Adrenal gland (tissue), 5 donors: ENCODE data around the gene GOLPH3.

Source experiments
- POLR2A ChIP-seq, 2 donors: fragments of 450-650 bp; IDR thresholded peaks; one replicate each; pipeline ENCODE4 v1.6.1; 2017; ENCODE audit warnings: antibody characterized with exemption in 2 of 2, mild to moderate bottlenecking in 2 of 2, moderate library complexity in 1 of 2
- TF ChIP-seq, protein P1 (sequence below), 6 experiments: fragments of 450-650 bp in 4 of 6; fragments of 200-600 bp in 2 of 6; sonication (generic) in 1 of 6; IDR thresholded peaks; 1 replicate in 5 of 6; 2 replicates in 1 of 6; pipeline versions ENCODE4 v1.5.1 to v1.8.0; 2016 to 2021; ENCODE audit warnings: antibody characterized with exemption in 6 of 6, mild to moderate bottlenecking in 2 of 6, moderate library complexity in 1 of 6
- donor health status: DM: no; HTN: no; CAD: no.

DNA sequence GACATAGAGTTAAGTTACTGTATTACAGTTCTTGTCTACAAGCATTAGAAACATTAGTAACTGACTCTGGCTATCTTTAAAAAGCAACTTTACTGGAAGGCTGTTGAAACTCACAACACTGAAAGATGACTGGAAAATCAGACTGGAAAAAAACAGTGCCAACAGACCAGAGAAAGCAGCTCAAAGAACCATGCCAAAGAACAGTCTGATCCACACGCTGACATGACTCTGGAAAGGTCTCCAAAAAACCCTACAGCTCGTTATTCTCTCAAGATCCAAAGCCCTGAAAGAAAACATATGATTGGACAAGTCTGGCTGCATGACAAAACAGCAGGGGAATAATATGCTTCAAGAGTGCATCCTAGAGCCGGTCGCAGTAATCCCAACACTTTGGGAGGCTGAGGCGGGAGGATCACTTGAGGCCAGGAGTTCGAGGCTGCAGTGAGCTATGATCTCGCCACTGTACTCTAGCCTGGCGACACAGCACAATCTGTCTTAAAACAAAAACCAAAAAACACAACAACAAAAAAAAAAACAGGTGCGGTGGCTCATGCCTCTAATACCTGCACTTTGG lies 5.6 kb downstream of the GOLPH3 start:
- TF ChIP-seq, protein P1, sequence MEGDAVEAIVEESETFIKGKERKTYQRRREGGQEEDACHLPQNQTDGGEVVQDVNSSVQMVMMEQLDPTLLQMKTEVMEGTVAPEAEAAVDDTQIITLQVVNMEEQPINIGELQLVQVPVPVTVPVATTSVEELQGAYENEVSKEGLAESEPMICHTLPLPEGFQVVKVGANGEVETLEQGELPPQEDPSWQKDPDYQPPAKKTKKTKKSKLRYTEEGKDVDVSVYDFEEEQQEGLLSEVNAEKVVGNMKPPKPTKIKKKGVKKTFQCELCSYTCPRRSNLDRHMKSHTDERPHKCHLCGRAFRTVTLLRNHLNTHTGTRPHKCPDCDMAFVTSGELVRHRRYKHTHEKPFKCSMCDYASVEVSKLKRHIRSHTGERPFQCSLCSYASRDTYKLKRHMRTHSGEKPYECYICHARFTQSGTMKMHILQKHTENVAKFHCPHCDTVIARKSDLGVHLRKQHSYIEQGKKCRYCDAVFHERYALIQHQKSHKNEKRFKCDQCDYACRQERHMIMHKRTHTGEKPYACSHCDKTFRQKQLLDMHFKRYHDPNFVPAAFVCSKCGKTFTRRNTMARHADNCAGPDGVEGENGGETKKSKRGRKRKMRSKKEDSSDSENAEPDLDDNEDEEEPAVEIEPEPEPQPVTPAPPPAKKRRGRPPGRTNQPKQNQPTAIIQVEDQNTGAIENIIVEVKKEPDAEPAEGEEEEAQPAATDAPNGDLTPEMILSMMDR (IDR thresholded peaks at IDR 0.05), result no peak
- no peak for TF ChIP-seq POLR2A (IDR thresholded peaks at IDR 0.05)
